ENCODE data around the gene VRK1.
"Not testable (repeated sequence)": the region's sequence is repeated elsewhere in the genome, so short reads cannot be mapped to it uniquely, and the experiment has no call there.

VRK1 gene

DNA sequence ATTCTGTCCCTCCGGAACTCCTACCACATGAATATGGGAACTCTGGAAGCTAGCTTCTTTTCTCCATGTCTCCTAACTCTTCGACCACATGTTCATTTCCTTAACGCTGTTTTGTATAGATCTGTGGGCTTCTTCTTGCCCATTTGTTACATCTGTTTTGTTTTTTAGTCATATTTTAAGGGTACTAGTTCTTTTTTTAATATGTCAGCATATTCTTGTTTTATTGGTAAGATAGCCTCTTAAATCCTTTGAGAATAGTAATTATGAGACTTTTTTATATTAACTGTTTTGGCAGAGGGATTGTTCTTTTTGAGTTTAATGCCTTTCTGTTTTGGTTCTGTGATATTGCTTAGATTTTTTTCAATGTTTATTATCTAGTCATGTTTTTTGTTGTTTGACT lies 70.5 kb downstream of the VRK1 start:
- Histone ChIP-seq H3K79me2 (ENCODE audit: insufficient read depth, low read length) (peaks cover 5% of the 10 kb centered on the region), H3K4me2 (ENCODE audit: insufficient read depth, low read length) (no peak overlapping the region), H2AFZ (ENCODE audit: low read depth, low read length) (no peak overlapping the region), H3K9ac (ENCODE audit: low read depth, low read length) (no peak overlapping the region), H3K27ac (ENCODE audit: low read length) (no peak overlapping the region), H3K4me3 (ENCODE audit: low read depth in 1 of 2, low read length in 2 of 2) (no peak overlapping the region), H3K9me3 (ENCODE audit: insufficient read depth, low read length, severe bottlenecking) (no peaks in the 10 kb centered on the region), H4K20me1 (ENCODE audit: insufficient read depth, low read length) (no peaks in the 10 kb centered on the region), H3K4me1 (ENCODE audit: insufficient read depth, low read length) (no peaks in the 10 kb centered on the region), H3K27me3 (ENCODE audit: insufficient read depth, low read length, poor library complexity) (no peaks in the 10 kb centered on the region), H3K36me3 (ENCODE audit: insufficient read depth, low read length) (peaks cover 86% of the 10 kb centered on the region)
- DNase-seq (no peak), ATAC-seq (ENCODE audit: insufficient read depth, low read depth) (no peak)
- TF ChIP-seq EZH2 (IDR thresholded peaks at IDR 0.05; ENCODE audit: borderline replicate concordance, low read depth, low read length, severe bottlenecking), result no peak
- TF ChIP-seq, protein P1, sequence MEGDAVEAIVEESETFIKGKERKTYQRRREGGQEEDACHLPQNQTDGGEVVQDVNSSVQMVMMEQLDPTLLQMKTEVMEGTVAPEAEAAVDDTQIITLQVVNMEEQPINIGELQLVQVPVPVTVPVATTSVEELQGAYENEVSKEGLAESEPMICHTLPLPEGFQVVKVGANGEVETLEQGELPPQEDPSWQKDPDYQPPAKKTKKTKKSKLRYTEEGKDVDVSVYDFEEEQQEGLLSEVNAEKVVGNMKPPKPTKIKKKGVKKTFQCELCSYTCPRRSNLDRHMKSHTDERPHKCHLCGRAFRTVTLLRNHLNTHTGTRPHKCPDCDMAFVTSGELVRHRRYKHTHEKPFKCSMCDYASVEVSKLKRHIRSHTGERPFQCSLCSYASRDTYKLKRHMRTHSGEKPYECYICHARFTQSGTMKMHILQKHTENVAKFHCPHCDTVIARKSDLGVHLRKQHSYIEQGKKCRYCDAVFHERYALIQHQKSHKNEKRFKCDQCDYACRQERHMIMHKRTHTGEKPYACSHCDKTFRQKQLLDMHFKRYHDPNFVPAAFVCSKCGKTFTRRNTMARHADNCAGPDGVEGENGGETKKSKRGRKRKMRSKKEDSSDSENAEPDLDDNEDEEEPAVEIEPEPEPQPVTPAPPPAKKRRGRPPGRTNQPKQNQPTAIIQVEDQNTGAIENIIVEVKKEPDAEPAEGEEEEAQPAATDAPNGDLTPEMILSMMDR (IDR thresholded peaks at IDR 0.05; ENCODE audit: borderline replicate concordance, extremely low read depth, low read length, poor library complexity, severe bottlenecking), result no peak

DNA sequence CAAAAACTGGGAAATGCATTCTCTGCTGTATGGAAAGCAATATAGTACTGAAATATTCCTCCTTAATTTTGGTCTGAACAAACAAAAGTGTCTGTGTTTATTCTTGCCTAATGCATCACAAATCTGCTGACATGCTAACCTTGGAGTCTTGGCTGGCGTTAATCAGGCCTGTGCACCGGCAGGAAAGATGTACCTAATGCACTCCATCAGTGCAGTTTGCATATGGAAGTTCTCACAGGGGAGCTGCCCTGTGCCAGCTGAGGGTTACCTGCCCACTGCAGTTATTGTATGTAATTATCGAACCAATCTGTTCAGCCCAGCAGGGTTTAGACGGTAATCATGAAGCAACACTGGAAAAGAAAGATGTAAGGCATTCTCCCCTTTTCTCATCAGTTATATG lies 76.9 kb downstream of the VRK1 start:
- Histone ChIP-seq H3K36me3 (ENCODE audit: insufficient read depth, low read length) (peaks cover 81% of the 10 kb centered on the region), H3K4me1 (ENCODE audit: insufficient read depth, low read length) (no peaks in the 10 kb centered on the region), H3K9ac (ENCODE audit: low read depth, low read length) (no peak overlapping the region), H4K20me1 (ENCODE audit: insufficient read depth, low read length) (no peaks in the 10 kb centered on the region), H3K9me3 (ENCODE audit: insufficient read depth, low read length, severe bottlenecking) (no peaks in the 10 kb centered on the region), H3K4me2 (ENCODE audit: insufficient read depth, low read length) (no peak overlapping the region), H2AFZ (ENCODE audit: low read depth, low read length) (no peak overlapping the region), H3K4me3 (ENCODE audit: low read depth in 1 of 2, low read length in 2 of 2) (no peak overlapping the region), H3K27ac (ENCODE audit: low read length) (no peak overlapping the region), H3K79me2 (ENCODE audit: insufficient read depth, low read length) (no peaks in the 10 kb centered on the region; the same call in 1 of the 2 replicates), H3K27me3 (ENCODE audit: insufficient read depth, low read length, poor library complexity) (no peaks in the 10 kb centered on the region)
- TF ChIP-seq EZH2 (IDR thresholded peaks at IDR 0.05; ENCODE audit: borderline replicate concordance, low read depth, low read length, severe bottlenecking), result no peak
- TF ChIP-seq, protein P1 (IDR thresholded peaks at IDR 0.05; ENCODE audit: borderline replicate concordance, extremely low read depth, low read length, poor library complexity, severe bottlenecking), result no peak
- ATAC-seq (ENCODE audit: insufficient read depth, low read depth), result no peak
- DNase-seq, result no peak

DNA sequence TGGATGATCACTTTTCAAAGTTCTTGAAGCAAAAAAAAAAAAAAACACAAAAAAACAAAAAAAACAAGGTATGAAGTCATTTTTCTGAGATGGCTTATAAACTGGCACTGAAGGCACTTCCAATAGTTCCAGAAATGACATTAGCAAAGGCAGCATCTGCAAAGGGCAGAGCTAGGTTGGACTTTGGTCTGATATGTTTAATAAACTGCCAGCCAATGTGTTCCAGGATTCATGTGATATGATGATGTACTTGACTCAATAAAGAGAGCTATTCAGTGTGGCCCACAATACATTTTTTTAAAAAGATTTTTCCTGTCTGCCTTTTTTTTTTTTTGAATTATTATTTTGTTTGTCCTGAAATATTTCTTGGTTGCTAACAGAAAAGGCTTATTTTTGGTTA lies 79.6 kb downstream of the VRK1 start:
- Histone ChIP-seq H4K20me1 (ENCODE audit: insufficient read depth, low read length) (no peaks in the 10 kb centered on the region), H3K9me3 (ENCODE audit: insufficient read depth, low read length, severe bottlenecking) (no peaks in the 10 kb centered on the region), H3K27ac (ENCODE audit: low read length) (no peak overlapping the region), H2AFZ (ENCODE audit: low read depth, low read length) (no peak overlapping the region), H3K27me3 (ENCODE audit: insufficient read depth, low read length, poor library complexity) (no peaks in the 10 kb centered on the region), H3K4me3 (ENCODE audit: low read depth in 1 of 2, low read length in 2 of 2) (no peak overlapping the region), H3K4me2 (ENCODE audit: insufficient read depth, low read length) (no peak overlapping the region), H3K4me1 (ENCODE audit: insufficient read depth, low read length) (no peaks in the 10 kb centered on the region), H3K9ac (ENCODE audit: low read depth, low read length) (no peak overlapping the region), H3K36me3 (ENCODE audit: insufficient read depth, low read length) (peaks cover 80% of the 10 kb centered on the region), H3K79me2 (ENCODE audit: insufficient read depth, low read length) (no peaks in the 10 kb centered on the region; the same call in 1 of the 2 replicates)
- ATAC-seq (ENCODE audit: insufficient read depth, low read depth) (no peak), DNase-seq (no peak)
- TF ChIP-seq EZH2 (IDR thresholded peaks at IDR 0.05; ENCODE audit: borderline replicate concordance, low read depth, low read length, severe bottlenecking), result no peak
- TF ChIP-seq, protein P1 (IDR thresholded peaks at IDR 0.05; ENCODE audit: borderline replicate concordance, extremely low read depth, low read length, poor library complexity, severe bottlenecking), result no peak

DNA sequence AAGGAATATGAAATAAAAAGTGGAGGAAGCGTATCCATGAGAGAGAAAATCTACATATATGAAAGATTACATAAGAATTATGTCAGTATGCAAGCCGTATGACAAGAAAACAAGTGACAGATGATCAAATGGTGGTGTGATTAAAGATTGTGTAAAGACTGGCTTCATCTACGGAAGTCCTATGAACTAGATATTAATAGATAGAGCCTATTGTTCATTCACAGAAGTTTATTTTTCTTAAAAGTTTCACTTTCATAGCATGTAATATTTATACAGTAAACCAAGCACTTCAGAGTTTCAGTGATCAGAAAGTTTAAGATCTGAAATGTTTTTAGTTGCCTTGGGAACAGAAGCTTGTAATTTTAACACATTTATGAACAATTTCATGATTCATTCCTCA lies 84.5 kb downstream of the VRK1 start:
- Histone ChIP-seq H3K9me3 (ENCODE audit: insufficient read depth, low read length, severe bottlenecking) (peaks cover 6% of the 10 kb centered on the region), H3K4me3 (ENCODE audit: low read depth in 1 of 2, low read length in 2 of 2) (no peak overlapping the region), H2AFZ (ENCODE audit: low read depth, low read length) (no peak overlapping the region), H3K4me2 (ENCODE audit: insufficient read depth, low read length) (no peak overlapping the region), H3K79me2 (ENCODE audit: insufficient read depth, low read length) (no peaks in the 10 kb centered on the region), H3K27me3 (ENCODE audit: insufficient read depth, low read length, poor library complexity) (no peaks in the 10 kb centered on the region), H3K36me3 (ENCODE audit: insufficient read depth, low read length) (peaks cover 55% of the 10 kb centered on the region), H3K4me1 (ENCODE audit: insufficient read depth, low read length) (no peaks in the 10 kb centered on the region), H3K9ac (ENCODE audit: low read depth, low read length) (no peak overlapping the region), H4K20me1 (ENCODE audit: insufficient read depth, low read length) (no peaks in the 10 kb centered on the region), H3K27ac (ENCODE audit: low read length) (no peak overlapping the region)
- TF ChIP-seq, protein P1 (IDR thresholded peaks at IDR 0.05; ENCODE audit: borderline replicate concordance, extremely low read depth, low read length, poor library complexity, severe bottlenecking), result no peak
- TF ChIP-seq EZH2 (IDR thresholded peaks at IDR 0.05; ENCODE audit: borderline replicate concordance, low read depth, low read length, severe bottlenecking), result no peak
- DNase-seq (no peak), ATAC-seq (ENCODE audit: insufficient read depth, low read depth) (no peak)

DNA sequence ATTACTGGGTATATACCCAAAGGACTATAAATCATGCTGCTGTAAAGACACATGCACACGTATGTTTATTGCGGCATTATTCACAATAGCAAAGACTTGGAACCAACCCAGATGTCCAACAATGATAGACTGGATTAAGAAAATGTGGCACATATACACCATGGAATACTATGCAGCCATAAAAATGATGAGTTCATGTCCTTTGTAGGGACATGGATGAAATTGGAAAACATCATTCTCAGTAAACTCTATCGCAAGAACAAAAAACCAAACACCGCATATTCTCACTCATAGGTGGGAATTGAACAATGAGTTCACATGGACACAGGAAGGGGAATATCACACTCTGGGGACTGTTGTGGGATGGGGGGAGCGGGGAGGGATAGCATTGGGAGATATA lies 86.8 kb downstream of the VRK1 start:
- not testable (repeated sequence) for ATAC-seq (ENCODE audit: insufficient read depth, low read depth); H4K20me1 ChIP-seq (ENCODE audit: insufficient read depth, low read length); H3K4me3 ChIP-seq (ENCODE audit: low read depth in 1 of 2, low read length in 2 of 2); H3K9me3 ChIP-seq (ENCODE audit: insufficient read depth, low read length, severe bottlenecking); H3K4me2 ChIP-seq (ENCODE audit: insufficient read depth, low read length); H3K27ac ChIP-seq (ENCODE audit: low read length); H2AFZ ChIP-seq (ENCODE audit: low read depth, low read length); DNase-seq; H3K79me2 ChIP-seq (ENCODE audit: insufficient read depth, low read length); H3K4me1 ChIP-seq (ENCODE audit: insufficient read depth, low read length); H3K27me3 ChIP-seq (ENCODE audit: insufficient read depth, low read length, poor library complexity); H3K9ac ChIP-seq (ENCODE audit: low read depth, low read length)
- peaks cover 48% of the 10 kb centered on the region for H3K36me3 ChIP-seq (ENCODE audit: insufficient read depth, low read length)

Measured in DND-41 (cell line).